GM12878 (cell line): ENCODE measurements around the gene LRRC3C. TPM values are rescaled to one million over a fixed set of nuclear protein-coding genes. Genes with fewer than 3 reads are reported as not detected.
A peak's percentile ranks its signal among the peaks of the same experiment; 100 is the strongest.

Experiments used
- ATAC-seq: fragments of 200-7000 bp; cut with Tn5 transposase; 3 replicates; pipeline ENCODE4 v1.9.1; 2020; ENCODE audit warnings: mild to moderate bottlenecking, moderate library complexity
- BruUV-seq: library from RNA; stranded (reverse); fragments of 400-500 nt; replicated peaks from 2 replicates; lab custom pipeline; 2021; lab: Mats Ljungman, UMichigan
- CTCF ChIA-PET: fragments of 300-600 bp; sonication (Branson Sonifier 250); formaldehyde crosslinking; extraction: SDS; loops from one replicate; lab custom pipeline; 2021; ENCODE audit warnings: inconsistent platforms; lab: Yijun Ruan, JAX
- POLR2A ChIA-PET: fragments of 350-600 bp; formaldehyde crosslinking; extraction: SDS; loops from one replicate; lab custom pipeline; 2021; ENCODE audit warnings: inconsistent platforms; lab: Charles Lee
- RAD21 ChIA-PET: fragments of 300-600 bp; sonication (Branson Sonifier 250); formaldehyde crosslinking; loops from one replicate; lab custom pipeline; 2023; ENCODE audit warnings: antibody characterized with exemption; ENCODE audit not compliant: unreplicated experiment; lab: Charles Lee
- SMC1A ChIA-PET: fragments of 300-600 bp; sonication (Branson Sonifier 250); formaldehyde crosslinking; loops from one replicate; lab custom pipeline; 2023; ENCODE audit not compliant: unreplicated experiment, uncharacterized antibody; lab: Charles Lee
- DNase-seq: peaks from one replicate; pipeline ENCODE4 v3.0.0-alpha.2; 2011; ENCODE audit warnings: low read depth, low spot score
- FAIRE-seq: peaks from 3 replicates; lab custom pipeline; 2011; peaks lifted over from hg19 to GRCh38; lab: Jason Lieb, UNC
- H2AFZ ChIP-seq: 2 replicates; pipeline ENCODE4 v1.6.0; 2011; ENCODE audit warnings: low read depth, low read length, control low read depth; ENCODE audit not compliant: control insufficient read depth
- H3K27ac ChIP-seq: 2 replicates; pipeline ENCODE4 v1.5.1; 2011; ENCODE audit warnings: control low read depth; ENCODE audit not compliant: control insufficient read depth, insufficient read depth
- H3K27me3 ChIP-seq, 2 experiments: replicated peaks in 1 of 2; 2 replicates each; pipeline versions ENCODE4 v1.6.0 to v1.6.1; 2011; ENCODE audit warnings: low read length in 1 of 2; ENCODE audit not compliant: control insufficient read depth in 2 of 2, insufficient read depth in 2 of 2
- H3K36me3 ChIP-seq, 2 experiments: 2 replicates each; pipeline ENCODE4 v1.5.1; 2011; ENCODE audit warnings: low read length in 1 of 2; ENCODE audit not compliant: control insufficient read depth in 2 of 2, insufficient read depth in 2 of 2
- H3K4me1 ChIP-seq: 2 replicates; pipeline ENCODE4 v1.6.1; 2011; ENCODE audit warnings: mild to moderate bottlenecking, low read length, moderate library complexity, mixed read lengths; ENCODE audit not compliant: control insufficient read depth, insufficient read depth
- H3K4me2 ChIP-seq: 2 replicates; pipeline ENCODE4 v1.6.0; 2011; ENCODE audit warnings: control low read depth; ENCODE audit not compliant: control insufficient read depth, insufficient read depth
- H3K4me3 ChIP-seq: fragments of 200-600 bp; sonication (generic); 2 replicates; pipeline ENCODE4 v1.5.1; 2016
- H3K79me2 ChIP-seq: 2 replicates; pipeline ENCODE4 v1.6.0; 2011; ENCODE audit warnings: low read length; ENCODE audit not compliant: control insufficient read depth, insufficient read depth
- H3K9ac ChIP-seq: 2 replicates; pipeline ENCODE4 v1.8.0; 2011; ENCODE audit warnings: low read length, control low read depth, mixed read lengths; ENCODE audit not compliant: control insufficient read depth, insufficient read depth
- H3K9me3 ChIP-seq: replicated peaks from 3 replicates; pipeline ENCODE4 v1.5.1; 2011; ENCODE audit warnings: mild to moderate bottlenecking, low read length; ENCODE audit not compliant: control insufficient read depth, insufficient read depth
- H4K20me1 ChIP-seq: 2 replicates; pipeline ENCODE4 v1.6.0; 2011; ENCODE audit not compliant: control insufficient read depth, insufficient read depth
- CHD2 ChIP-seq: IDR thresholded peaks from 2 replicates; pipeline ENCODE4 v1.6.1; 2011; ENCODE audit warnings: low read depth, low read length, improper control_type of control experiment, borderline replicate concordance
- EGR1 ChIP-seq, 2 experiments: IDR thresholded peaks; 1 replicate in 1 of 2; 2 replicates in 1 of 2; pipeline ENCODE4 v1.6.1; 2011 to 2012; ENCODE audit warnings: low read depth in 2 of 2, low read length in 2 of 2, borderline replicate concordance in 1 of 2, mild to moderate bottlenecking in 1 of 2, moderate library complexity in 1 of 2
- EP300 ChIP-seq, 2 experiments: fragments of 150-350 bp in 1 of 2; IDR thresholded peaks; 2 replicates each; pipeline ENCODE4 v1.6.1; 2011 to 2012; ENCODE audit warnings: low read depth in 2 of 2, low read length in 2 of 2, borderline replicate concordance in 1 of 2, improper control_type of control experiment in 1 of 2, inconsistent platforms in 1 of 2; ENCODE audit not compliant: control insufficient read depth in 1 of 2
- MTA2 ChIP-seq: fragments of 450-650 bp; IDR thresholded peaks from 2 replicates; pipeline ENCODE4 v1.6.1; 2016; ENCODE audit warnings: low read depth, mild to moderate bottlenecking, moderate library complexity
- MYC ChIP-seq: IDR thresholded peaks from 2 replicates; pipeline ENCODE4 v1.6.1; 2011; ENCODE audit warnings: mild to moderate bottlenecking, low read length, moderate library complexity, inconsistent platforms; ENCODE audit not compliant: insufficient read depth, insufficient replicate concordance, insufficient read length, severe bottlenecking
- NBN ChIP-seq: fragments of 450-650 bp; IDR thresholded peaks from 2 replicates; pipeline ENCODE4 v1.6.1; 2016
- NR2F1 ChIP-seq: fragments of 450-650 bp; conservative IDR thresholded peaks from 2 replicates; pipeline ENCODE4 v1.6.1; 2017; ENCODE audit warnings: mild to moderate bottlenecking
- PBX3 ChIP-seq: IDR thresholded peaks from 2 replicates; pipeline ENCODE4 v1.6.1; 2011; ENCODE audit warnings: mild to moderate bottlenecking, low read depth, low read length, moderate library complexity; ENCODE audit not compliant: insufficient replicate concordance
- RELB ChIP-seq: fragments of 450-650 bp; IDR thresholded peaks from 2 replicates; pipeline ENCODE4 v1.6.1; 2017; ENCODE audit warnings: low read depth, mild to moderate bottlenecking, moderate library complexity
- SPI1 ChIP-seq: IDR thresholded peaks from 2 replicates; pipeline ENCODE4 v1.6.1; 2011; ENCODE audit warnings: low read depth, mild to moderate bottlenecking, low read length, moderate library complexity, borderline replicate concordance; ENCODE audit not compliant: insufficient read depth
- ZBTB40 ChIP-seq: fragments of 450-650 bp; IDR thresholded peaks from 2 replicates; pipeline ENCODE4 v1.6.1; 2016; ENCODE audit warnings: mild to moderate bottlenecking, moderate library complexity, borderline replicate concordance
- WGBS: methylation state at CpG from one replicate; pipeline ENCODE4 v1.1.6; 2016; ENCODE audit warnings: low lambda C conversion rate; ENCODE audit not compliant: insufficient replicate concordance, insufficient coverage; ENCODE audit errors: missing lambda C conversion rate; 5-methylcytosine and 5-hydroxymethylcytosine counted together
- in situ Hi-C: fragments of 300-500 bp; cut with MboI; formaldehyde crosslinking; loops from 9 replicates; pipeline ENCODE4 v1.14.3; 2018; ENCODE audit warnings: mixed read lengths
- intact Hi-C: fragments of 100-400 bp; cut with micrococcal nuclease; formaldehyde crosslinking; loops from one replicate; pipeline ENCODE4 v1.14.2; 2022; ENCODE audit not compliant: unreplicated experiment
- polyA plus RNA-seq, 11 experiments: library from polyadenylated mRNA; depleted of rRNA in 4 of 11; unstranded in 6 of 11; stranded (reverse) in 5 of 11; fragments of >200 nt; fragmentation: Nextera tagmentation in 4 of 11; fragmentation: Illumina TruSeq in 1 of 11; extraction: Ambion mirVana in 4 of 11; extraction: Trizol in 1 of 11; gene quantifications; 1 replicate in 1 of 11; 2 replicates in 10 of 11; pipeline versions ENCODE4 v1.2.1 to v1.2.3, GENCODE V29; 2011 to 2016; ENCODE audit warnings: inconsistent platforms in 2 of 11, missing spikeins in 2 of 11, low read depth in 1 of 11
- total RNA-seq, 4 experiments: library from RNA; depleted of rRNA in 3 of 4; stranded (reverse); fragments of >200 nt in 3 of 4; fragmentation: Illumina TruSeq in 1 of 4; extraction: Trizol in 1 of 4; gene quantifications; 2 replicates each; pipeline versions ENCODE4 v1.2.1 to v1.2.3, GENCODE V29; 2013 to 2021

The LRRC3C gene
- total and polyA plus RNA-seq, 10 of the 15 experiments (the other 5 are each of a cell fraction or from before 2014, with no cell fraction given): not detected

- ChIA-PET SMC1A (interaction anchor here (1.5 to 4.6 kb wide), 3 partner anchors 9 to 126 kb away, joined by 3 to 25 read pairs (median 4); no protein-coding TSS in a partner anchor), CTCF (interaction anchor here (0.6 to 1.4 kb wide), 4 partner anchors 38 to 373 kb away, joined by 3 to 4 read pairs (median 4); partner anchors contain the start of gene PSMD3), RAD21 (interaction anchor here (1.0 to 2.4 kb wide), 3 partner anchors 17 to 299 kb away, joined by 3 to 8 read pairs (median 4); no protein-coding TSS in a partner anchor), POLR2A (interaction anchor here (0.7 to 1.8 kb wide), 3 partner anchors 18 to 456 kb away, joined by 4 to 6 read pairs (median 5); no protein-coding TSS in a partner anchor)
- H3K27ac ChIP-seq: peak overlapping the region; percentile 85
- in situ Hi-C loops: no loop called here
- ATAC-seq: peak; percentile 75
- 0 out of 2 replicates have a peak overlapping the region, but pooled peaks have one; percentile 3 for H3K4me3 ChIP-seq
- peak; percentile 27 for FAIRE-seq
- peaks cover 30% of the 10 kb centered on the region for H3K79me2 ChIP-seq
- H4K20me1 ChIP-seq: no peaks in the 10 kb centered on the region
- BruUV-seq: no TSS peak
- peaks cover 15% of the 10 kb centered on the region in 2 experiments; a peak in 3 of 4 replicates for H3K36me3 ChIP-seq
- peaks cover 42% of the 10 kb centered on the region for H3K4me1 ChIP-seq
- no peak overlapping the region for H2AFZ ChIP-seq
- peak overlapping the region; percentile 68 for H3K4me2 ChIP-seq
- no peaks in the 10 kb centered on the region; the same call in 2 of the 3 replicates for H3K9me3 ChIP-seq
- H3K27me3 ChIP-seq: no peaks in the 10 kb centered on the region
- H3K9ac ChIP-seq: peak overlapping the region; percentile 55
- WGBS: 19% methylated on average over 19 of the region's 19 CpGs
- intact Hi-C loops: loop anchor here (1.0 kb wide), 1 partner anchor 53 kb away; no protein-coding TSS in a partner anchor
- no peak for DNase-seq
- TF ChIP-seq MTA2: peak; percentile 54; the same call in 1 of the 2 replicates
- peak; percentile 69 for TF ChIP-seq NBN
- peak; percentile 83 for TF ChIP-seq PBX3
- no peak for TF ChIP-seq CHD2
- TF ChIP-seq EGR1 (IDR thresholded peaks at IDR 0.05; ENCODE audit: borderline replicate concordance in 1 of 2, low read depth in 2 of 2, low read length in 2 of 2): 0 out of 3 replicates have a peak, but pooled peaks of 1 of the 2 experiments have one; percentile 1
- peak; percentile 49 for TF ChIP-seq SPI1
- no peak for TF ChIP-seq MYC
- TF ChIP-seq RELB: peak; percentile 89
- peak in 1 of 2 experiments; percentile 37; a peak in 1 of 4 replicates for TF ChIP-seq EP300 (IDR thresholded peaks at IDR 0.05; ENCODE audit: borderline replicate concordance in 1 of 2, control insufficient read depth in 1 of 2, low read depth in 2 of 2, low read length in 2 of 2)
- TF ChIP-seq NR2F1: peak; percentile 66
- no peak for TF ChIP-seq ZBTB40
Observed at GRCh38 chr17:39920218-39921210, 7.0 kb upstream of the LRRC3C start.
